Raji (cell line): Measurements from ENCODE around the gene SPPL2A.

ENCODE experiments used
- POLR2A ChIP-seq: IDR thresholded peaks from 2 replicates; pipeline ENCODE4 v1.6.1; 2011; ENCODE audit warnings: low read depth, low read length, control low read depth; ENCODE audit not compliant: insufficient read depth

The SPPL2A gene

GRCh38 chr15:50670115-50670514 lies 95.4 kb downstream of the SPPL2A start:
- TF ChIP-seq POLR2A: no peak

DNA sequence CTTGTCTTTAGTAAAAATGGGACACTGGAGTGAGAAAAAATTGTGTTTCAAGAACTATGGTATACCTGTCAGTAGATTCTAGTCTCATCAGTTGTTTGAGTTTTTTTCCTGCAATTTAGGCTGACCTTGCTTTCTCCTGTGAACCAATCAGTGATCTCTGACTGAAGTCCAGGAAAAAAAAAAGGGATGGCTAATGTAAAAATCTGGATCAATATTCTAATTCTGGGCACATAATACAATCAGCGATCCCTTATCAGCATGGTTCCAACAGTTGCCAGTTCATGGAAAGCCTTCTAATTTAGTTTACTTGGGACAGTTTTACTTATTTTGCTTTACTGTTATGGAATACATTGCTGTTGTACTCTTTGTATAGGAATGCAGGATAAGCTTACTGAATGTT lies 95.9 kb downstream of the SPPL2A start:
- TF ChIP-seq POLR2A: no peak

DNA sequence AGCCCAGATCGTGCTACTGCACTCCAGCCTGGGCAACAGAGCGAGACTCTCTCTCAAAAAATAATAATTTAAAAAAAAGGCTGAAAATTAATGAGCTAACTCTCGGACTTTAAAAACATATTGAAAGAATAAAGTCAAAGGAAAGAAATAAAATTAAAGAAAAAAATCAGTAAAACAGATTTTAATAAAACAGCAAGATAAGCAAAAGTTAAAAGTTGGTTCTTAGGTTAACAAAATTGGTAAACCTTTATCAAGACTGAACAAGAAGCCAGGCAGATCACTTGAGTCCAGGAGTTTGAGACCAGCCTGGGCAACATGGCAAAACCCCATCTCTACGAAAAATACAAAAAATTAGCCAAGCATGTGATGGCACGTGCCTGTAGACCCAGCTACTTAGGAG lies 99.6 kb downstream of the SPPL2A start:
- TF ChIP-seq POLR2A: no peak

GRCh38 chr15:50655555-50655954 lies 110.0 kb downstream of the SPPL2A start:
- TF ChIP-seq POLR2A: no peak

DNA sequence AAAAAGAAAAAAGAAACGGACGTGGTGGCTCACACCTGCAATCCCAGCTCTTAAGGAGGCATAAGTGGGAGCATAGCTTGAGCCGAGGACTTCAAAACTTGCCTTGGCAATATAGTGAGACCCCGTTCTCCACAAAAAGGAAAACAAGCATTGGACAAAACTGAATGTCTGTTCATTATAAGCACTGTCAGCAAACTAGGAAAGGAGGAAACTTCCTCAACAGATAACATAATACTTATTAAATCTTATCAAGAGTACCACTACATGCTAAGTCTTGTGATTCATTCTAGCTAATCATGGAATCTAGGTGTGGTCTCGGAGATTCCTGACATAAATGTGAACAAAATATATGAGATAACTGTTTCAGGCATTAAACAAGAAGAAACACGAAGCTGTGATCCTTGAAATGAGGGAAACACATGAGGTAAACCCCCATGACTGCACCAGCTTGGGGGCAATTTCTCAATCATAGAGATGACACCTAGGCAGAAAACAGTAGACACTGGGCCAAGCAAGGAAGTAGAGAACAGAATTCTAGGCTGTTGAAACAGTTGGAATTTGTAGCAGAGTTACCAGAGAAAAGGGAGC lies 112.3 kb downstream of the SPPL2A start:
- no peak for TF ChIP-seq POLR2A

DNA sequence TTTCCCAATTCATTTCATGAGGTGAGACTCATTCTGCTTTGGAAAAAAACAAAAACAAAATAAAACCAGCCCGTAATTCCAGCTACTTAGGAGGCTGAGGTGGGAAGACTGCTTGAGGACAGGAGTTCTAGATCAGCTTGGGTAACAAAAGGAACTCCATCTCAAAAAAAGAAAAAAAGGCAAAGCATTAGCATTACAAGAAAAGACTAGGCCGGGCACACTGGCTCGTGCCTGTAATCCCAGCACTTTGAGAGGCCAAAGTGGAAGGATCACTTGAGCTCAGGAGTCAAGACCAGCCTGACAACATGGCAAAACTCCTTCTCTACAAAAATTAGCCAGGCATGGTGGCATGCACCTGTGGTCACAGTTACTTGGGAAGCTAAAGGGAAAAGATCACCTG lies 112.8 kb downstream of the SPPL2A start:
- TF ChIP-seq POLR2A: no peak
